CD4-positive, alpha-beta T cell treated with Interleukin-17A for 1 hour (primary cell): ENCODE results near the gene WDFY3.

Source experiments
- DNase-seq: peaks from one replicate; pipeline ENCODE4 v3.0.0-alpha.2; 2020

The WDFY3 gene

DNA sequence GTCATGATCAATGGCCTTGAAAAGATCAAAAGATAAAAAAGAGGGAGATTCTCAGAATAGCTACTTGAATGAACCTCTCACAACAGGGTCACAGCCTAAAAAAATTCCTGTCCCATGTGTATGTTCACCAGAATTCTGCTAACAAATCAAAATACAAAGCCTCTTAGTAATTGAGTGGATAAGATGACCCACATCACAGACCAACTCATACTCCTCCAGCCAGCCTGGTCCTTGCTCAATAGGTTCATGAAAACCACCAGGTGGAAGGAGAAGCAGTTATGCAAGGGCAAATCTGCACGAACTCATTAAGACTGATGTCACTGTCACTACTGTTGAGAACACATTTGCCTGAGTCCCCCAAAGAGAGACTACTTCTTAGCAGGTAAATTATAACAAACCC lies 21.5 kb downstream of the WDFY3 start:
- no peak for DNase-seq

DNA sequence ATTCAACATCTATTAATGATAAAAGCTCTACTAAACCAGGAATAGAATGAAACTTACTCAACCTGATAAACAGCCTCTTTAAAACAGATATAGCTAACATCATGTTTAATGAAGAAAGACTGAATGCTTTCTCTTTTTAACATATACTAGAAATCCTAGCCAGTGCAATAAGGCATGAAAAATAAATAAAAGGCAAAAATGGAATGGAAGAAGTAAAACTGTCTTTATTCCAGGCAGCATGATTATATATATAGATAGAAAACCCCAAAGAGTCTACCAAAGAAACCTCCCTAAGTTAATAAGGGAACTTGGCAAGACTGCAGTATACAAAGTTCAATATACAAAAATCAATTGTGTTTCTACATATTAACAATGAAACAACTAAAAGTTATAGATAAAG lies 25.5 kb downstream of the WDFY3 start:
- no peak for DNase-seq

- DNase-seq: no peak
These were observed 27.4 kb downstream of the WDFY3 start for GRCh38 chr4:84939113-84939512.

- DNase-seq: no peak
These were observed 28.2 kb downstream of the WDFY3 start for GRCh38 chr4:84938316-84938715.

GRCh38 chr4:84937381-84937977 lies 29.0 kb downstream of the WDFY3 start:
- DNase-seq: no peak

GRCh38 chr4:84936123-84936522 lies 30.4 kb downstream of the WDFY3 start:
- no peak for DNase-seq

DNA sequence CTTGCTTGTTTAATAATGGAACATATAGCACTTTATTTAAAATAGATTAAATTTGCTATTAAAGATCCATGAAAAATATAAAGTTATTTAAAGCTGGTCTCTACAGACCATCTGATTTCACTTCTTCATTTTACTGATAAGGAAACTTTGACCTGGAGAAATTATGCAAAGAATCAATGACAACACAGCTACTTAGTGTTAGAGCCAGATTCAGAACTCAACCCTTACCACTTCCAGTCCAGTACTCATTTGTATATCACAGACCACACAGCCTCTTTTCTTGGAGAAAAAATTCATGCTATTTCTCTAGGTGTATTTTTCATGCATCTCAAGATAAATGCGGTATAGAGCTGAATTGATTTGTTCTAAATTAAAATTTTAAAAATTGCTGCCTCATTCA lies 34.0 kb downstream of the WDFY3 start:
- no peak for DNase-seq

- no peak for DNase-seq
These were observed 34.5 kb downstream of the WDFY3 start for GRCh38 chr4:84931961-84932360.

GRCh38 chr4:84931274-84931673 lies 35.2 kb downstream of the WDFY3 start:
- no peak for DNase-seq

DNA sequence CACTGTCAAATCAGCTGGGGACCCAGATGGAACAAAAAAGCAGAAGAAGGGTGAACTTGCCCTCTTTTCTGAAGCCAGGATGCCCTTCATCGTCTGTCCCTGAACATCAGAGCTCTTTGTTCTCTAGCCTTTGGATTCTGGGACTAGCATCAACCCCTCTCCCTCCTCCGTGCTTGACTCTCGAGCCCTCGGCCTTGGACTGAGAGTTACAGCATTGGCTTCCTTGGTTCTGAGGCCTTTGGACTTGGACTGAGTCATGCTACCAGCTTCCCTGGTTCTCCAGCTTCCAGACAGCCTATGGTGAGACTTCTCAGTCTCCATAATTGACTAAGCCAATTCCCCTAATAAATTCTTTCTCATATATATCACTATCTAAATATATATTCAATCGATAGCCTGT lies 38.4 kb downstream of the WDFY3 start:
- no peak for DNase-seq

GRCh38 chr4:84927428-84927827 lies 39.1 kb downstream of the WDFY3 start:
- no peak for DNase-seq

DNA sequence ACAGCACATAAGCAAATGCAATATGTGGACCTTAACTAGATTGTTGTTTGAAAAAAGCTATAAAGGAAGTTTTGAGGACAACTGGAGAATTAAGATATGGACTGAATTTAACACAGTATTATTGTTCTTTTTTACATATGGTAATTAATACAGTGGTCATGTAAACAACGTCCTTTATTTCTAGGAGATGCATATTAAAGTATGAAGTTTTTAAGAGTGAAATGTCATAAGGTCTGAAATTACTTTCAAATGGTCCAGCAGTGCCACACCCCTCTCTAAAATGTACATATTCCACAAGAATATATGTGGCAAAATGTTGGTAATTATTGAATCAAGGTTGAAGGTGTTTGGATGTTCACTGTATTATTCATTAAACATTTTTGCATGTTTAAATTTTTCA lies 40.9 kb downstream of the WDFY3 start:
- DNase-seq: no peak

- no peak for DNase-seq
These were observed 42.1 kb downstream of the WDFY3 start for GRCh38 chr4:84924434-84924833.

DNA sequence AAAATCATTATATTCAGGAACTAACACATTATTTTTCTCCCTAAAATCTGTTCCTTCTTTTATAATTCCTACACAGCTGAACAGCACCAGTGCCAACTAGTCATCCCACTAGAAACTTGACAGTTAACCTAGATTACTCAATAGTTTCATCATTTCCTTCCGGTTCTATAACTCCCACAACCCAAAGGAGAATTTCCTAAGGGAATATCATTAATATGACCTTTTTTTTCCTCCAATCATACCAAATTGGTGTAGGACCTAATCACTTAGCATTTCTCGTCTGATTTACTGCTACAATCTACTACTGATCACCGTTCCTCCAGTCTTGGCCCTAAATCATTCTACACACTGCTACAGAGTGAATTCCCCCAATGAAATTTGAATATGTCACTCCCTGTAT lies 45.9 kb downstream of the WDFY3 start:
- no peak for DNase-seq

DNA sequence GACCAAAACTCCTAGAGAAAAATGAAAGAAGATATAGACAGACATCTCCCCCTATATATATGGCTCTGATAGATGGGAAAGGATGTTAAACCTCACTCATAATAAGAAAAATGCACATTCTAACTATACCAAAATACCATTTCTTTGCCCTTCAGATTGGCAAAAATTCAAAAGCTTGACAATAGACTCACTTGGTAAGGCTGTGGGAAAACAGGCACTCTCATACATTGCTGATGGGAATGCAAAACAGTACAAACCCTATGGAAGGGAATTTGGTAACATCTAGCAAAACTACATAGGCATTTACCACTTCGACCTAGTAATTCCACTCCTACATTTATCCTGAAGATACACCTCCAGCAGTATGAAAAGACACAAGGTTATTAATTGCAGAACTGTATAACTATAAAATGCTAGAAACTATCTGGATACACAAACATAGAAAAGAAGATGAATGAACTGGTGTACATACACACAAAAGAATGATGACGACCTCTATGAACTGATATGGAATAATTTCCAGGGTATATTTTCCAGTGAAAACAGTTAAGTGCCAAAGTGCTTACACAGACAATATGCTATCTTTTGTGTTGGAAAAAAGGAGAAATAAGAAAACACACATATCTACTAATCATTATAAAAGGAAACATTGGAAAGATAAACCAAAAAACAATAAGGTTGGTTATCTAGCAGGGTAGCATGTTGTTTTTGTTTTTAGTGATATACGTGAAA lies 48.5 kb downstream of the WDFY3 start:
- DNase-seq: no peak

GRCh38 chr4:84917086-84917821 lies 49.2 kb downstream of the WDFY3 start:
- no peak for DNase-seq

DNA sequence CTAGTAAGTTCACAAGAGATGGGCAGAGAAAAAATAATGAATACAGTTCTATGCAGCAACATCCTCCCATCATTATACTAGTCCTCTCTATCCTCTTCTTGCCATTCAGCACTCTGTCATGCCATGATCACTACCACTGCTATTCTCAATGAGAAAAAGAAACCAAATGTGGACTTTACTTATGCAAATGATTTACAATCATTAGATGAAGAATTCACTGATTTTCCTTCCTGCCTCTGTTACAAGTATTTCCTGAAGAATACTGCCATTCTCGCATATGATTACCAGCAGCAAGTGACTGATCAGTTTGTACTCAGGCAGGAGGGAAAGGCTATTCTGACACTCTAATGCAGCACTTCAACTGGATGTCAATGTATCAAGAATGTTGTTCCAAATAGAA lies 50.3 kb downstream of the WDFY3 start:
- DNase-seq: no peak

GRCh38 chr4:84915396-84915780 lies 51.1 kb downstream of the WDFY3 start:
- no peak for DNase-seq

DNA sequence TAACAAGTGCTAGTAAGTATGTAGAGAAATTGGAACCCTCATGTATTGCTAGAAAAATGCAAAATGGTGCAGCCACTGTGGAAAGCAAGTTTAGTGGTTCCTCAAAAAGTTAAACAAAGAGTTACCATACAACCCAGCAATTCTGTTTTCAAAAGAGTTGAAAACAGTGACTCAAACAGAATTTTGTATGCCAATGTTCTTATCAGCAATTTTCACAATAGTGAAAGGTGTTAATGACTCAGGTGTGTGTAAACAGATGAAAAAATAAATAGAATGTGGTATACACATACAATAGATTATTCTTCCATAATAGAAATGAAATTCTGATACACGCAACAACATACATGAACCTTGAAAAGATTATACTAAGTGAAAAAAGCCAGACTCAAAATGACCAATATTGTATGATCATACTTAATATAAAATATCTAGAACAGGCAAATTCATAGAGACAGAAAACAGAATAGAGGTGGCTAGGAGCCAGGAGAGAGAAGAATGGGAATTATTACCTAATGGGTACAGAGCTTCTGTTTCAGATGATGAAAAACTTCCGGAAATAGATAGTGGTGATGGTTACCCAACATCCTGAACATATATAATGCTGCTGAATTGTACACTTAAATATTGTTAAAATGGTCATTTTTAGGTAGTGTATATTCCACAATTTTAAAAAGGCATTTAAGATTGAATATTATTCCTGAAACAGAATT lies 51.6 kb downstream of the WDFY3 start:
- no peak for DNase-seq

DNA sequence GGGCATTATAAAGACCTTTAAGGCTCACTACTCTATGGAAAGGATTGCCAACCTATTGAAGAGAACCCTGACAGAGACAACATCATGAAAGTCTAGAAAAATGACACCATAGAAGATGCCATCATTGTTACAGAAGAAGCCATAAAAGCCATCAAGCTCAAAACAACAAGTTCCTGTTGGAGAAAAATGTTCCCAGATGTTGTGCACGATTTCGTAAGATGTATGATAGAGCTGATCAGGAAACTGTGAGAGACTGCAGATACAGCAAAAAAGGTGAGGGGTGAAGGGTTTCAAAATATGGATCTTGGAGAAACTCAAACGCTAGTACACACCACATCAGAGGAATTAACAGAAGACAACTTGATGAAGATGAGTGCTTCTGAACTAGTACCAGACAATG lies 53.3 kb downstream of the WDFY3 start:
- DNase-seq: no peak

DNA sequence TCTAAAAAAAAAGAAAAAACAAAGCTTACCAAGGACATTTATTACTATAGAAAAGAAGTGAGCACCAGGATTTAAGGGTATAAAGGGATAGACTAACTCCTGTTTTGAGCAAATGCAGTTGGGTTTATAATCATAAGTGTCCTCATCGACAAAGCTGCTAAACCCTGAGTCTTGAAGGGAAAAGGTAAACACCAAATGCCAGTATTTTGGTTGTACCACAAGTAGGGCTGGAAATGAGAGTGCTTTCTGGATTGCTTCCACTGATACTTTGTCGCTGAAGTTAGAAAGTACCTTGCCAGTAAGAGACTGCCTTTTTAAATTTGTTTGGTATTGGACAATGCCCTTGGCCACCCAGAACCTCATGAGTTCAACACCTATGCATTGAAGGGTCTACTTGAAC lies 53.7 kb downstream of the WDFY3 start:
- DNase-seq: no peak

DNA sequence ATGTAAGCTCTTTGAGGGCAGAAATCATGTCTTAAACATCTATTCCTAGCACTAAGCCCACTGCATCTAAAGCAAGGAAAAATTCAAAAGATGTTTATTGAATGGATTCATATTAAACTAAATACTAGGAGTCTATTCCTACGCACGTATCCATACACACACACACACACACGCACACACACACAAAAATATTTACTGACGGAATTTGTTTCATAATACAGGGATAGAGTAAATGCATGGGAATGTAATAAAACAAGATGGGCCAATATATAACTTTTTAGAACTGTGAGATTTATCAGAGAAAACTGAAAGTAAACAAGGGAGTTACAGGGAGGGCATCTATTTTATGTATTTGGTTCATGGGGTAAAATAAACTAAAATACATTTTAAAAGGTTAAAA lies 57.6 kb downstream of the WDFY3 start:
- DNase-seq: no peak

- no peak for DNase-seq
These were observed 59.3 kb downstream of the WDFY3 start for GRCh38 chr4:84907145-84907544.

- no peak for DNase-seq
These were observed 60.8 kb downstream of the WDFY3 start for GRCh38 chr4:84905646-84906045.
